Astrocyte of the hippocampus (primary cell): ENCODE results near the gene AFG1L.
"Not testable (repeated sequence)": the region's sequence is repeated elsewhere in the genome, so short reads cannot be mapped to it uniquely, and the experiment has no call there.

Source experiments
- DNase-seq: peaks from one replicate; pipeline ENCODE4 v3.0.0; 2011; ENCODE audit warnings: low read depth, low spot score

The AFG1L gene

GRCh38 chr6:108416047-108416833 lies 121.4 kb downstream of the AFG1L start:
- not testable (repeated sequence) for DNase-seq

- peak; percentile 36 for DNase-seq
Observed at GRCh38 chr6:108417027-108417426, 122.2 kb downstream of the AFG1L start.

DNA sequence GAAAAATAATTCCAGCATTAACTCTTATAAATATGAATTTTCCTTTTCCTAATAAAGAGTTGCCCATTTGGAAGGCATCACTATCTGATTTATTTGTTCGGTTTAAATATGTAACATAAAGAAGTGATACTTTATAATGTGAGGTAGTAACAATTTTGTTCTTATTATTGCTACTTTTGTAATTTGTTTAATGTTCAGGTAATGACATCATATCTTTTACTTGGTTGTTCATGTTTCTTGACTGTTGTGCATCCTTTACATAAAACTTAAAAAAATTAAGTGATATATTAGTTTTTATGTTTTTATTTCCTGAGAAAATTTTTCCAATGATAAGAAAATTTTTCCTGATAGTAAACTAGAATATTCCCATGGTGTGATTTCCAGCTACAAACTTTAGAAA lies 124.6 kb downstream of the AFG1L start:
- no peak for DNase-seq

DNA sequence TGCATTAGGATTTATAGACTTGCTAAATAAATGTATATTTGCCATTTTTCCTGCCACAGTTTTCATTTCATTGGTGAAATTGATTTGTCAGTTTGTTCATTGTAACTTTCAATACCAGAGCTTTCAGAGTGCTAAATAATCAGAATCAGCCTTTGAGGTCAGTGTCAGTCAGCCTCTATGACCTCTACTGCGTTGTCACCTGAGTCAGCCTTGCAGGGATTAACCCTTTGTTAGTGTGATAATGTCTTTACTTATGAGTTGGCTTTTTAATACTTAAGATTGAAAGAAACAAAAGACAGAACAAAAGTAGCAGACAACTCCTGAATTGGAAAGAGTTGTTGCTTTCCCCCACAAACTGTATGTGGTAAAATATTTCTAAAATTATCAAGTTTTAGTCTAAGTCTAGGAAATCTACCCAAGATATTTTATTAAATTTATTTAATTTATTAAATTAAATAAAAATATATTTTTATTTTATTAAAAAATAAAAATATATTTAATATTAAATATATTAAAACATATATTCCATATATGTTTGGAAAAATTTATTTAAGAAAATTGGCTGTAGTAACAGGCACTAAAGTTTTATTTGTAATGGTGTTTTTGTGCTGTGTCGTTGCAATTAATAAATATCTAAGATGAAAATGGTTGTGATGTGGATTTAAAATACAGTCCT lies 125.2 kb downstream of the AFG1L start:
- DNase-seq: no peak

- DNase-seq: peak; percentile 59
Observed at GRCh38 chr6:108421366-108421765, 126.5 kb downstream of the AFG1L start.

DNA sequence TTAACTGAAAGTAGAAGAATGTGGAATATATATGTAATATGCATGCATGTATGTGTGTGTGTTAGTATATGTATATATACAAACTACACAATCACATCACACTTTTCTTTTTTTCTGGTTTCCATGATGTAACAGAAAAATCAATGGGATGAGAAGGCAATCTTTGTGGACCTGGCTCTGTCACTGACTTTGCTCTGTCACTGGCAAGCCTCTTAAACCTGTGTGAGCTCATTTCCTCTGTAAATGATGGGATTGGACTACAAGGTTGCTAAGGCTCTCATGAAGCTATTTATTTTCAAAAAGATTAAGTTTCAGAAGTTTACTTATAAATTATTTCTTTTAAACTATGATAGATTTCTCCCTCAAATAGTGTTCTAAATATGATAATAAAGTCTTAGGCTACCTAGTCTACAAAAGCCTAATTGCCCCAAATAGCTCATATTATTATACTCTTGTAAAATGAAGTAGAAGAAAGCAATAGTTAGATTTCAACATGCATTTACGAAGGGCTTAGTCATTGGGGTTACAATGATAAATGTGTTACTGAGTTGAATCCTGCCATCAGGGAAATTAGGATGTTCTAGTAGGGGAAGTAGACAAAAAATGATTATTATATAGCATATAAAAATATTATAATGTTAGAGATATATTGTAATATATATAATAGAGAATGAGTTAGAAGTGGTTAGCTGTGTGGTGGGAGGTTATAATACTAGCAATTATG lies 129.3 kb downstream of the AFG1L start:
- no peak for DNase-seq

DNA sequence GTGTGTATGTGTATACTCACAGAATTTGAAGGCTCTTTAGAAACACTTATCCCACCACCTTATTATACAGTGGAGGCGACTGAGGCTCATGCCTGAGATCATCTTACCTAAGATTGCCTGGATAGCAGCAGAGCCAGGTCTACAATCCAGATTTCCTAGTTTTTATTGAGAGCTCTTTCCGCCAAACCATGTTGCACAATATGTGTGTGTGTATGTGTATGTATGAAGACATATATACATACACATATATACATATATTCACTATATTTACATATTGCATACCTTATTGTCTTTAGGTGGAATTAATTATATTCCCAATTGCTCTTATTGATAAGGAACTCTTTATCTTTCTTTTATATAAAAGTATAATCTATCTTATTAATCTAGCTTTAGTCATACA lies 130.6 kb downstream of the AFG1L start:
- DNase-seq: no peak

- no peak for DNase-seq
Observed at GRCh38 chr6:108432143-108432542, 137.3 kb downstream of the AFG1L start.

GRCh38 chr6:108432792-108433191 lies 137.9 kb downstream of the AFG1L start:
- no peak for DNase-seq

DNA sequence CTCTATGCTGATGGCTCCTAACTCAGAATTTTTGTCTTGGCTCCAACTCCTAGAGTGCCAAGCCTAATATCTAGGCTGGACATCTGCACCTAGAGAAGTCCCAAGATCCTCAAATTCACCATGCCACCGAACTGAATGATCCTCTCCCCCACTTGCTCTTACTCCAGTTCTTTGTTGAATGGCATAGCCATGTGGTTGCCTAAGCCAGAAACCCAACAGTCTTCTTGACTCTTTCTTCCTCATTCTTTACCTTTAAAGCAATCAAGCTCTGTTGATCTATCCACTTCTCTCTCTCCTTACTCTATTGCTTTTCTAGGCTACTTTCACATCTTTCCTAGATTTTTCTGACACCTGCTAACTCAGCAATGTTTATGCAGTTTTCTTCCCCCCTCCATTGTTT lies 139.4 kb downstream of the AFG1L start:
- DNase-seq: no peak

- no peak for DNase-seq
Observed at GRCh38 chr6:108435391-108435790, 140.5 kb downstream of the AFG1L start.

DNA sequence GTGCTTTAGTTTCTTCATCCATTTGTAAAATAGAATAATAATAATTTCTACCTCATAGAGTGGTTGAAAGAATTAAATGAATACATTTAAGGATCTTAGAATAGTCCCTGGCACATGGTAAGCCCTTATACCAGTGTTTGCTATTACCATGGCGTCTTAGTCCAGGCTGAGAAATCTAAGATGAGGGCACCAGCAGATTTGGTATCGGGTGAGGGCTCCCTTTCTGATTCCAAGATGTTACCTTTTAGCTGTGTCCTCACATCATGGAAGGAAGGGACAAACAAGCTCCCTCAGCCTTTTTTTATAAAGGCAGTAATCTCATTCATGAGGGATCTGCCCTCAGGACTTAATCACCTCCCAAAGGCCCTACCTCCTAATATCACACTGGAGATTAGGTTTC lies 141.9 kb downstream of the AFG1L start:
- DNase-seq: no peak

DNA sequence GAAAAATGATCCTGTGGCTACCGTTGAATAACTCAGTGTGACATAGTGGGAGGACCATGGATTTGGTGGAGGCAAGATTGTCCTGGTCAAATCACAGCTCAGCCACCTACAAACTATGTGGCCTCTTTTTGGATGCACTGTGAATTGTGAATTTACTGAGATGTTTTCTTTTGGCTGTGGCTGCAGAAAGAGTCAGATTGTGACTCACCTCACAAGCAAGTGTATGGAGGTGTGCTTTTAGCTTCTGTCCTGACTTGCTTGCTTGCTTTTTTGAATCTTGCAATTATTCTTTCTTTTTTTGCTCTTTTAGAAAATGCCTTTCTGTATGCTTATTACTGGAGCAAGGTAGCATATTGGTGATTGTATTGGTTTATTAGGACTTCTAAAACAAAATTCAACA lies 143.0 kb downstream of the AFG1L start:
- peak; percentile 42 for DNase-seq

GRCh38 chr6:108438918-108439317 lies 144.1 kb downstream of the AFG1L start:
- no peak for DNase-seq

DNA sequence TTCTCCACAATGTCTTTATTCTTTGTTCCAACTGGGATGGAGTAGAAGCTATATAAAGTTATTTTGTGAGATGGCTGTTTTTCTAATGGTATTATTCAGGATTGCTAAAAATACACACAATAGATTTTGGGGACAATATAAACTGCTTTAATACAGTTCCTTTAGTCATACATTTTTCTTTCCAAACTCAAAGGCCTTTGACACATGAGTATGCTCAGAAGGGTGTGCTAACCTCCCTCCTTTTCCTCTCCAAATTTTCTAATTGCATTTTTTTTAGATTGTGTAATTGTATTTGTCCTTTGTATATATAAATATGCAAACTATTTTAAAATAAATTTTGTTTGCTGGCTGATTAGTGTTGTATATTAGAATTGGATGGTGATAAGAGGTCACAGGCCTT lies 146.3 kb downstream of the AFG1L start:
- DNase-seq: no peak

DNA sequence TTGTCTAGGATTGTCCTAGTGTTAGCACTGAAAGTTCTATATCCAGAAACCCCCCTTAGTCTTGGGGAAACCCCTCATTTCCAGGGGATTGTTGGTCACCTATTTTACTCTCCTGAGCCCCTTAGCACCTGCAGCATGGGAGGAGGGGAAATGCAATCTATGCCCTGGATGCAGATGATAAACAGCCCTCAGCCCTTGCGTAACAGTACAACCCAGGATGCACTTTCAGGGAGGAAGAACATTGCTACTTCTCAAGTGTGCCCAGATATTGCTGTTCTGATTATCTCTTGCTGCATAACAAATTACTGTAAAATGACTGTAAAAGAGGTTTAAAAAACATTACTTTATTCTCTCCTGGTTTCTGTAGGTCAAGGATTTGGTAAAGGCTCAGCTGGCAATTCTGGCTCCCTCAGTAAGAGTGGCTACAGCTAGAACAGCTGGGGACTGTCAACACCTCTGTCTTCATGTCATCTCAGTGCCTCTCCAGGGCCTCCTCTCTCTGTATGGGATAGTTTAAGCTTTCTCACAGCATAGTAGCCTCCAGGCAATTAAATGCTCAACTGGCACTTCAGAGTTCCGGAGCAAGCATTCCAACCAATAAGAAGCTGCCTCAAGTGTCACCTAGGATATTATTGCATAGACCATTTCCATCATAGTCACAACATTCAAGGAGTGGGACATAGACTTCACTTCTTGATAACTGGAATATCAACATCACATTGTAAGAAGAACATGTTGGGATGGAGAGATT lies 148.1 kb downstream of the AFG1L start:
- no peak for DNase-seq

GRCh38 chr6:108446629-108447150 lies 151.8 kb downstream of the AFG1L start:
- DNase-seq: no peak

DNA sequence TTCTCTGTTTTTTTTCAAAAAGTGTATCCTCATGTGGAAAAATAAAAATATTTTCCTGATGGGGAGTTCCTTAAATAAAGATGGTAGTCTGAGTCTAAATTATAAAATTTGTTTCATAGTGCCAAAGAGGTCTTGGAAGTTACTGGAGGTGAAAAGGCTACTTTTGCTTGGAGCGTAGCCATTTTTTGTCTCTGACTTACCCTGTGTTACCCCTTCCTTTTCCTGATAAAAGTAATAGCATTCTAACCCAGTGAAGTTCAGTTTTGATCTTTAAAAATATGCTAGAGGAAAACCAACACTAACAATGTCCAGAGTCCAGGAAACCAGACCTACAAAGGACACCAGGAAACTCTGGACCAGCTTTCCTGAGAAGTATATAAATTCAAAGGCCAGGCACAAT lies 153.6 kb downstream of the AFG1L start:
- no peak for DNase-seq

DNA sequence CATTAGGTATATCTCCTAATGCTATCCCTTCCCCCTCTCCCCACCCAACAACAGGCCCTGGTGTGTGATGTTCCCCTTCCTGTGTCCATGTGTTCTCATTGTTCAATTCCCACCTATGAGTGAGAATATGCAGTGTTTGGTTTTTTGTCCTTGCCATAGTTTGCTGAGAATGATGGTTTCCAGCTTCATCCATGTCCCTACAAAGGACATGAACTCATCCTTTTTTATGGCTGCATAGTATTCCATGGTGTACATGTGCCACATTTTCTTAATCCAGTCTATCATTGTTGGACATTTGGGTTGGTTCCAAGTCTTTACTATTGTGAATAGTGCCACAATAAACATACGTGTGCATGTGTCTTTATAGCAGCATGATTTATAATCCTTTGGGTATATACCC lies 154.9 kb downstream of the AFG1L start:
- DNase-seq: not testable (repeated sequence)

GRCh38 chr6:108451816-108452215 lies 157.0 kb downstream of the AFG1L start:
- DNase-seq: no peak

DNA sequence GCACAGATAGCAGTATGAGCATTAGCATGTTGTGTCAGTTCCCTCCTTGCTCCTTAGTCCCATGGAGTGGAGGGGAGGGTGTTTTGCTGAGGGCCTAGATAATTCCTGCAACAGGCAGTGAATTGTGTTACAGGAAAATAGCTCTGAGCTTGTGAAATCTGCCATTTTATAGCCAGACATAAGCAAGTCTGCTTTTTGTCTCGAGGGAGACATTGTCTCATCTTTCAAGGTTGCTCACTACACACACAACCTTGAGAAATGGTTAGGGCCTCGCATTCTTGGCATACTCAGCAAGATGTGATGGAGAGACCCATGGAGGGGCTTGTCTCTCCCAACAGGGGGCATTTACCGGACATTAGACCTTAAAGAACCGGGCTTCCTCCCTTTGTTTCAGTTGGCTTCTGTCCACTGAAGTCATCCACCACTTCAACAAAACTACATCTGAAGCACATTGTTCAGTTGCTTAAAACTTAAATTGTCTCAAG lies 157.9 kb downstream of the AFG1L start:
- peak; percentile 58 for DNase-seq
